AG04450 (cell line): ENCODE measurements around the gene MEX3B. TPM values are rescaled to one million over a fixed set of nuclear protein-coding genes. Genes with fewer than 3 reads are reported as not detected.

Experiments
- CTCF ChIA-PET: fragments of 300-600, 350-600 bp; formaldehyde crosslinking; extraction: SDS; loops from one replicate; lab custom pipeline; 2022; ENCODE audit warnings: antibody characterized with exemption, inconsistent platforms; lab: Charles Lee
- POLR2A ChIA-PET: fragments of 350-600 bp; formaldehyde crosslinking; extraction: SDS; loops from one replicate; lab custom pipeline; 2021; ENCODE audit warnings: antibody characterized with exemption, inconsistent platforms; lab: Yijun Ruan, JAX
- DNase-seq: peaks from one replicate; pipeline ENCODE4 v3.0.0-alpha.2; 2011; ENCODE audit warnings: low read depth, low spot score
- H3K27ac ChIP-seq: one replicate; pipeline ENCODE4 v1.5.1; 2012; ENCODE audit warnings: low read depth, low read length, control low read depth
- H3K27me3 ChIP-seq: one replicate; pipeline ENCODE4 v1.6.0; 2012; ENCODE audit warnings: low read length; ENCODE audit not compliant: control insufficient read depth, insufficient read depth
- H3K4me3 ChIP-seq: 2 replicates; pipeline ENCODE4 v1.5.1; 2011; ENCODE audit warnings: mild to moderate bottlenecking, low read depth, low read length, control low read depth
- H3K9me3 ChIP-seq: 2 replicates; pipeline ENCODE4 v1.5.1; 2012; ENCODE audit warnings: low read length; ENCODE audit not compliant: control insufficient read depth, insufficient read depth
- CTCF ChIP-seq: IDR thresholded peaks from 2 replicates; pipeline ENCODE4 v1.5.1; 2011; ENCODE audit warnings: low read depth, low read length, control low read depth, inconsistent platforms
- polyA plus RNA-seq: library from polyadenylated mRNA; depleted of rRNA; stranded (reverse); fragments of >200 nt; gene quantifications from 2 replicates; pipeline ENCODE4 v1.2.3, GENCODE V29; 2011

MEX3B gene
- polyA plus RNA-seq, 1 experiment: 6.3 TPM

GRCh38 chr15:82074610-82075009 lies 28.8 kb upstream of the MEX3B start:
- peaks cover 16% of the 10 kb centered on the region for H3K9me3 ChIP-seq
- no peak for DNase-seq
- CTCF ChIA-PET: interaction anchor here (0.6 kb wide), 2 partner anchors 66 to 768 kb away, joined by 3 read pairs; no protein-coding TSS in a partner anchor
- POLR2A ChIA-PET: no interaction called here
- no peak for TF ChIP-seq CTCF
- no peak overlapping the region for H3K4me3 ChIP-seq
- H3K27me3 ChIP-seq: no peaks in the 10 kb centered on the region
- no peak overlapping the region for H3K27ac ChIP-seq

GRCh38 chr15:82072926-82073537 lies 27.2 kb upstream of the MEX3B start:
- H3K27me3 ChIP-seq: no peaks in the 10 kb centered on the region
- ChIA-PET POLR2A (no interaction called here), CTCF (interaction anchor here (0.6 kb wide), 1 partner anchor 367 kb away, joined by 4 read pairs; no protein-coding TSS in a partner anchor)
- no peak overlapping the region for H3K4me3 ChIP-seq
- H3K9me3 ChIP-seq: peaks cover 16% of the 10 kb centered on the region
- no peak for TF ChIP-seq CTCF
- H3K27ac ChIP-seq: no peak overlapping the region
- DNase-seq: no peak

- ChIA-PET POLR2A (no interaction called here), CTCF (no interaction called here)
- no peak for TF ChIP-seq CTCF
- Histone ChIP-seq H3K27me3 (no peaks in the 10 kb centered on the region), H3K4me3 (no peak overlapping the region), H3K27ac (no peak overlapping the region), H3K9me3 (0 out of 2 replicates have a peak, but pooled peaks cover 5% of the 10 kb centered on the region)
- DNase-seq: no peak
These were observed 20.6 kb upstream of the MEX3B start for GRCh38 chr15:82066455-82066854.

- Histone ChIP-seq H3K4me3 (no peak overlapping the region), H3K27ac (no peak overlapping the region), H3K27me3 (no peaks in the 10 kb centered on the region), H3K9me3 (0 out of 2 replicates have a peak, but pooled peaks cover 5% of the 10 kb centered on the region)
- POLR2A ChIA-PET: no interaction called here
- no peak for DNase-seq
- CTCF ChIA-PET: interaction anchor here (1.8 kb wide), 1 partner anchor 44 kb away, joined by 6 read pairs; no protein-coding TSS in a partner anchor
- no peak for TF ChIP-seq CTCF
These were observed 19.0 kb upstream of the MEX3B start for GRCh38 chr15:82064824-82065223.
